NCI-H1417 (cell line): ENCODE measurements around the gene XPA.
"Not testable (repeated sequence)": the region's sequence is repeated elsewhere in the genome, so short reads cannot be mapped to it uniquely, and the experiment has no call there.

Experiments used
- DNase-seq, 3 experiments: peaks; one replicate each; lab custom pipeline; 2025; lab: John Stamatoyannopoulos, UW

The XPA gene

GRCh38 chr9:97703437-97704344 is 6.6 kb upstream of the XPA start:
- peak; percentile 7 to 84 (median 64) for DNase-seq

- not testable (repeated sequence) for DNase-seq
Observed at GRCh38 chr9:97699824-97700223, 2.7 kb upstream of the XPA start.

DNA sequence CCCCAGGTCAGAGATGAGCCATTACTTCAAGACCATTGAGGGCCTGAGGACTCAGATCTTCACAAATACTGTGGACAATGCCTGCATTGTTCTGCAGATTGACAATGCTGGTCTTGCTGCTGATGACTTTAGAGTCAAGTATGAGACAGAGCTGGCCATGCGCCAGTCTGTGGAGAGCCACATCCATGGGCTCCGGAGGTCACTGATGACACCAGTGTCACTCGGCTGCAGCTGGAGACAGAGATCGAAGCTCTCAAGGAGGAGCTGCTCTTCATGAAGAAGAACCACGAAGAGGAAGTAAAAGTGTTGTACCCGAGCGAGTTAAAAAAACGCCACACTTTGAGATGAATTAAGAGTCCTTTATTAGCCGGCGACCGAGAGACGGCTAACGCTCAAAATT is 2.1 kb upstream of the XPA start:
- not testable (repeated sequence) for DNase-seq

DNA sequence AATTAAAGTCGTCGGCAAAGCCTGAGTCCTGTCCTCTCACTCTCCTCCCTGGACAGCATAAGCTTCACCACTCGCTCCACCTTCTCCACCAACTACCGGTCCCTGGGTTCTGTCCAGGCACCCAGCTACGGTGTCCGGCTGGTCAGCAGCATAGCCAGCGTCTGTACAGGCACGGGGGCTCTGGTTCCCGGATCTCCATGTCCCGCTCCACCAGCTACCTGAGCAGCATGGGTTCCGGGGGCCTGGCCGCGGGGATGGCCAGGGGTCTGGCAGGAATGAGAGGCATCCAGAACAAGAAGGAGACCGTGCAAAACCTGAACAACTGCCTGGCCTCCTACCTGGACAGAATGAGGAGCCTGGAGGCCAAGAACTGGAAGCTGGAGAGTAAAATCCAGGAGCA is 1.7 kb upstream of the XPA start:
- no peak for DNase-seq

- DNase-seq: no peak
Observed at GRCh38 chr9:97697837-97698236, 697 bp upstream of the XPA start.

DNA sequence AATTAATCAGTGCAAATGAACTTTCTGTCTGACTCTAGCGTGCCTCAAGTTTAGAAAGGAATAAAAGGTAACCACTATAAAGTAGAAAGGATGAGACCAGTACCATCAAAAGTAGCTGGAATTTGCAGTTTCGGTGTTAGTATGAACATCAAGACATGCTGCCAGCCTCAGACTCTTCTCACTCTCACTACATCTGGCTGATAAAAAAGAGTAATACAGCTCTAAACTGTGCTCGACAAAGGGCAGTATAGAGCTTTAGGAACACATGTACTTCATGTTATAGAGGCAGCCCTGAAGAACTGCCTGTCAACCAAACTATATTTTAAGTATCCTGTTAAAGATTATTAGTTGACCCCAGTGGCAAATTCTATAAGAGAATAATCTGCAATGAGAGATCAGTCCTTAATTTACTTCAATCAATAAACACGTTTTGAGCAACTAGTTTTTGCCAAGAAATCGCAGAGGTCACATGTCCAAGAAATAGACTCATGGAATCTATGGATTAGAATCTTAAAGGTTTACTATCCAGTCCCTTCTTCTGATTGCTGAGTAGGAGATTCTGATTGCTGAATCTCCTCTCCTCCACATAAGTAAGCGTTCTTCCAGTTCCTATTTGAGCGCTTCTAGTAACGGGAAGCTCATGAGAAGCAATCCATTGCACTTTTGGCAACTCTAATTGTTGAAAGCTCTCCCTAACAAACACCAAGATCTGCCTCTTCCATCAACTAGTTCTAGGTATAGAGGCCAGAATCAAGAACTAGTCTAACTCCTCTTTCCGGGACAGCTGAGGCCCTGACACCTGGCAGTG is 941 bp downstream of the XPA start:
- peak in 1 of 3 experiments; percentile 41 for DNase-seq

GRCh38 chr9:97695390-97695789 is 1.8 kb downstream of the XPA start:
- DNase-seq: no peak

GRCh38 chr9:97694769-97695168 is 2.4 kb downstream of the XPA start:
- no peak for DNase-seq

DNA sequence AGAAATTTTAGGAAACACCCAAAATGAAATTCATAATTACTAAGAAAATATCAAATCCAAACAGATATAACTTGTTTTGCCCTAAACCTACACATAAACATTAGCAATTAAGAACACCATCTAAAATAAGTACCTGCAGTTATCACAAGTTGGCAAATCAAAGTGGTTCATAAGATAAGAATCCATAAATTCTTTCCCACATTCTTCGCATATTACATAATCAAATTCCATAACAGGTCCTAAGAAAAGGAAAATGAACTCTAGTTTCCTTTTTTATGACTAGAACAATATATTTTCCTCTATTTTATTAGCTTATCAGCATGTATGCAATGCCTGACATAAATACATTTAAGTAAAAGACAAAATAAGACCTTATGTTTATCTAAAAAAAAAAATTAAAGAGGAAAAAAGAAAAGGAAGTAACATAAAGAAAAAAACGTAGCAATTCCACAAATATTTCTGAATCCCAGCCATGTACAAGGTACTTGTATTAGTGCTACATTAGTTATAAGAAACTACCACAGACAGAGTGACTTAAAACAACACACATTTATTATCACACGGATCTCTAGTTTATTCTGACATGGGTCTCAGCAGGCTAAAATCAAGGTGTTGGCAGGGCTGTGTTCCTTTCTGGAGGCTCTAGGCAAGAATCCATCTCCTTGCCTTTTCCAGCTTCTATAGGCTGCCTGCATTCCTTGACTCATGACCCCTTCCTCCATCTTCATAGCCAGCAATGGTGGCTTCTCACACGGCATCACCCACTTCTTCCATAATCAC is 7.5 kb downstream of the XPA start:
- DNase-seq: no peak

DNA sequence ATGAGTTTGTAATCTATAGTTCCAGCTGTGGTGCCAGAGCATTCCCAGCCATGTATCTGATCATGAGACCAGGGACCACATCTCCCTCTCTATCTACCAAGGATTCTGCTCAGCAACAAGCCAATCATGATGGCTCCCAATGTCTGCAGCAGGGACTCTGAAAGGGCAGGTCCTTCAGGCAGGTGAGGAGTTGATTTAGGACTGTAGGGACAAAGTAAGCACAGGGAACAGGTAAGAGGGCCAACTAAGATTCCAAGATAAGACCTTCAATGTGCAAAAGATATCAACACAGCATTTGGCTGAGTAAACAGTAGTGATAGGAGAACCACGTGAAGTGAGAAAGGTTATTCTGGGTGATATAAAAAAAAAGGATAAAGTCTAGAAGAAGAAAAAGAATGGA is 8.5 kb downstream of the XPA start:
- no peak for DNase-seq

DNA sequence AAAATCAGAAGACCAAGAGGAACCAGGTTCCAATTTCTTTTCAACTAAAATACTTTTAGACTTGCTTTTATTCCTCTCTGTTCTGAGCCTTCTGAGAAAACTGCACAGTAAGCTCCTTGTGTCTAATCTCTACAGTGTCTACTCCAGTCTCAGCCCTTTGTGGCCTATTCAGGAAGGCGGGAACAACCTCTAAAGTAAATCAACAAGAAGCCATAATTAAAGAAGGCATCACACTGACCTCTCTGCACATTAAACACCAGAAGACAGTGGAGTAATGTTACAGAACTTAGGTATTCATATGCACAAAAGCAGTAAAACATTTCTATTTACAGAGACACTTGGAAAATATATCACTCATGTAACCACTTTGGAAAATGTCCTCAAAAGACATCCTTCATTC is 14.9 kb downstream of the XPA start:
- DNase-seq: peak in 2 of 3 experiments; percentile 10 to 15

DNA sequence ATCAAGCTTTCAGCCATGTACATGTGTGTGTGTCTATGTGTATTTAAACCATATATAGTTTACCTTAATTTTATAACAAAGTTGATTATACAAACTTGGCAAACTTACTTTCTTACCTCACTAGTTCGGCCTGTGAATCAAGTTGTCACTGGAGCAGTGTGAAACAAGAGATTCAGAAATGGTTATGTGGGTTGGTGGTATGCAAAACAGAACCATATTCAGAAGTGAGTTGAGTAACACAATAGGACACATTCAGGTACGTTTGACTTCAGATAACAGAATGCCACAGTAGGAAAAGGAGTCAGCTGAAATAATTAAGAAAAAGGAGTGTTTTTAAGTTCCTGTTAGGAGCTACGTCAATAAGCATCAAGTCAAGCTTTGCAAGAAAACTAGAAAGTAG is 21.5 kb downstream of the XPA start:
- DNase-seq: no peak

- peak in 2 of 3 experiments; percentile 41 to 75 for DNase-seq
Observed at GRCh38 chr9:97673922-97674321, 23.2 kb downstream of the XPA start.

DNA sequence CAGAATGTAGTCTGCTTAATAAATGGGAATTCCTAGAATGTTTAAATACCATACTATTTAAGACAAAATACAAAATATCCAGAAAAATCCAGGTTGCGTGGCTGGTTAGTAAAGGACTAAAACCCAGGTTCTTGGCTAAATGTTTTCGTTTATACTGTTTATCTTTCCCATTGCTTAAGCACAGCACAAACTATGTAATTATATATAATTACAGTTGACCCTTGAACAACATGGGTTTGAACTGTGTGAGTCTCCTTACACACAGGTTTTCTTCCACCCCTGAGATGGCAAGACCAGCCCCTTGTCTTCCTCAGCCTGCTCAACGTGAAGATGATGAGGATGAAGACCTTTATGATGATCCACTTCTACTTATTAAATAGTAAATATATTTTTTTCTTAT is 24.7 kb downstream of the XPA start:
- peak in 2 of 3 experiments; percentile 14 to 51 for DNase-seq

DNA sequence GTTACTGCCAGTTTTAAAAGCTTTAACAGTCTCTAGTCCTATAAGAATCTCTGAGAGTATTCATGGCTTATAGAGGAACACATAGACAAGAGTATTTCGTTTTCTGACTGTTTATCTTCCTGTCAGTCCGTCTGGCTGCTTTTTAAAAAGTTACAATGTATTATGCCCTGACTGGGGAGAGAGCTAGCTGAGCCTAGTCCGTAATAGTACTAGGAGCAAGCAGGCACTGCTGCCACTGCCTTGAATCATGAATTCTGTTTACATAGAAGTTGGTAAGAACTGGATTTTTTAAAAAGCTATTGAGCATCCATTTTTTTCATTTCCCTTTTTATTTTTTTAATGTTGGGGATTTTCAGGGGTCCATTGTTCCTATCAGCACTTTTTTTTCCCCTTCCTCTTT is 26.6 kb downstream of the XPA start:
- DNase-seq: no peak

- no peak for DNase-seq
Observed at GRCh38 chr9:97668485-97668884, 28.7 kb downstream of the XPA start.

- no peak for DNase-seq
Observed at GRCh38 chr9:97666907-97667686, 30.0 kb downstream of the XPA start.

DNA sequence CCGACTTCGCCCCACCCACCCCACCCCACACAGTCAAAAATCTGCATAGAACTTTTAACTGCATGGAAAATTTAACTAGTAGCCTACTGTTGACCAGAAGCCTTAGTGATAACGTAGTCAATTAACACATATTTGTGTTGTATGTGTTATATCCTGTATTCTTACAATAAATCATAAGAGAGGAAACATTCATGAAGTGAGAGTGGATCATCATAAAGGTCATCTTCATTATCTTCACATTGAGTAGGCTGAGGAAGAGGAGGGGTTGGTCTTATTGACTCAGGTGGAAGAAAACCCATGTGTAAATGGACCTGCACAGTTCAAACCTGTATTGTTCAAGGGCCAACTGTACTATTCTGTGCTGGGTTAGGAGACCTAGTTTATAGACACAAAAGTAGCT is 31.4 kb downstream of the XPA start:
- DNase-seq: no peak

DNA sequence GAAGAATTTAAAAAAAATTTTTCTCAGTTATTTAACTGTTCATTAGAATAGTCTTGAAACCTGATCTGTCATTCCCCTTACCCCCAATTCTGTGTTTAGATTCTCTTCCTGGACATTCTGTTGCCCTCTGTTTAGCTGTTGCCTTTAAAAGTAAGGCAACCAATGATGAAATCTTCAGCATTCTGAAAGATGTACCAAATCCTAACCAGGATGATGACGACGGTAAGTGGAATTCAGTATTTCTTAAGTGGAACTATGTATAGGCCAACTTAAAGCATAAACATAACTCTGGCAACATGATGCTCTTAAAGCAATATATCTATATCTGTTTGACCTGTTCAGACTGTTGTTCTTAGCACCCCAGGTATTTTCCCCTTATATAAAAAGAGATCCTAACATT is 36.3 kb downstream of the XPA start:
- DNase-seq: no peak

DNA sequence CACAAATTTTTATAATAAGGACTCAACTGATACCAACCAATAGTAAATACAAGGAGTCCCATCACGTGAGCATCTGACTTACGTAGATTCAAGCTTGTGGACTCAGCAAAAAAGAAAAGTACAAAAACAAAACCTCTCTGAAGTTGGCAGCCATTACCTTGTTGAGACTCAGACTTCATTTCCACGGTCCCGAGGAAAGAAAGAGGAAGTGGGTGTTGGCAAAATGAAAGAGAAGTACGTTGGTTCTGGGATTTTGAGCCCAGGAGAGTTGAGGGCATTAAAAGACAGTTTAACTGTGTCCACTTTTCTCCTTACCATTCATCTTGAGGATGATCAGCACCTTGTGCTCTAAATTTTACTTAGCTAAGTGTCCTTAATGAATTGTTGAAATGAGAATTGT is 36.8 kb downstream of the XPA start:
- no peak for DNase-seq

DNA sequence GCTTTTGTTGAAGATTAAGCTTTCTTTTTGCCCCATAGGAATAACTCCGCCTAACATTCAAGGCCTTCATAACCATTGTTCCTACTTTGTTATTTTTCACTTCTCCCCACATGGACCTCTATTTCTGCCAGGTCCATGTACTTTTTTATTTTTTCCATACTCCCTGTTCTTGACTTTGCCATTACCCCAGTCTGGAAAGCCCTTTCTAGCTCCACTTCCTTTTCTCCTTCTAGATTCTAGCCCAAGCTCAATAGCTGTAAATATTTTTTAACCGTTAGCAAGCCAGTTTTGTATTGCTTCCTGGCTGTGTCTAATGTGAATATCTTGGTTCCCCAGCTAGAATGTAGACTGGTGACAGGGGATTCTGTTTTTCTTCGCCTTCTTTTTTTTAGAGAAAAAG is 37.4 kb downstream of the XPA start:
- no peak for DNase-seq

DNA sequence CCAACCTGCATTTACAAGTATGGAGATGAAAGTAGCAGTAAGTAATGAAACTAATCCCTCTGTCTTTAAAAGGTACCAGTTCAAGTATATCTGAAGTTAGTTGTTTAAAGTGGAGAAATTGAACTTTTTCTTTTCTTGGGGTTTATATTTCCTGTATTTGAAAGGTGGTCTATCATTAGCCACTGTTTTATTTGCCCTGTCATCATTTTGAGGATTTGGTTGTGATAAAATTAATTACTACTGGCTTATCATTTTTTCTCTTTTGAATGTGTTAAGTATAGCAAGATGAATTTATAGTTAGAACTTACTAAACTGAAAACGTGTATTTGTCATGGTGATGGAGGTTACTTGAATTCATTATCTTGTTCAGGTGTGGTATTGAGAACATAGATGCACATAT is 38.4 kb downstream of the XPA start:
- DNase-seq: no peak
